Measurements from ENCODE around the gene FAM193A.

The FAM193A gene

GRCh38 chr4:2754848-2755819, 218.7 kb downstream of the FAM193A start:
- no peak for DNase-seq
- peaks cover 6% of the 10 kb centered on the region for H3K79me2 ChIP-seq (ENCODE audit: control insufficient read depth, insufficient read depth, low read length)
- peak overlapping the region; percentile 65 for H2AK5ac ChIP-seq (ENCODE audit: low read length)
- no peak overlapping the region for H4K8ac ChIP-seq (ENCODE audit: low read depth, low read length)
- no peak overlapping the region for H2BK5ac ChIP-seq (ENCODE audit: low read length)
- H3K4me3 ChIP-seq (ENCODE audit: low read length) = peak overlapping the region; percentile 70
- H3K27me3 ChIP-seq (ENCODE audit: insufficient read depth, low read length, poor library complexity) = no peaks in the 10 kb centered on the region
- H3K56ac ChIP-seq (ENCODE audit: low read length) = peak overlapping the region; percentile 96
- no peak overlapping the region for H2BK15ac ChIP-seq (replicated peaks; ENCODE audit: low read depth)
- peak overlapping the region; percentile 77 for H3K4ac ChIP-seq (ENCODE audit: low read depth, low read length)
- H3K36me3 ChIP-seq (ENCODE audit: control insufficient read depth, insufficient read depth, low read length) = no peaks in the 10 kb centered on the region
- no CpG with 5 or more reads among the region's 23 CpGs for WGBS (ENCODE audit: extremely low coverage, insufficient coverage, low lambda C conversion rate)
- peak overlapping the region; percentile 89 for H3K9ac ChIP-seq (ENCODE audit: low read length)
- H3K79me1 ChIP-seq (ENCODE audit: low read length) = peaks cover 14% of the 10 kb centered on the region
- H3K23ac ChIP-seq (ENCODE audit: low read length) = no peak overlapping the region
- H3K4me1 ChIP-seq (ENCODE audit: control insufficient read depth, low read depth, low read length) = peaks cover 5% of the 10 kb centered on the region
- H2BK120ac ChIP-seq (ENCODE audit: low read depth, low read length) = no peak overlapping the region
- H3K18ac ChIP-seq (ENCODE audit: low read length) = peak overlapping the region; percentile 23
- peak overlapping the region; percentile 92 for H3K27ac ChIP-seq (ENCODE audit: low read depth, low read length)
- no peak overlapping the region for H4K5ac ChIP-seq (ENCODE audit: low read length)
- peak overlapping the region; percentile 74 for H3K4me2 ChIP-seq (ENCODE audit: low read length)

DNA sequence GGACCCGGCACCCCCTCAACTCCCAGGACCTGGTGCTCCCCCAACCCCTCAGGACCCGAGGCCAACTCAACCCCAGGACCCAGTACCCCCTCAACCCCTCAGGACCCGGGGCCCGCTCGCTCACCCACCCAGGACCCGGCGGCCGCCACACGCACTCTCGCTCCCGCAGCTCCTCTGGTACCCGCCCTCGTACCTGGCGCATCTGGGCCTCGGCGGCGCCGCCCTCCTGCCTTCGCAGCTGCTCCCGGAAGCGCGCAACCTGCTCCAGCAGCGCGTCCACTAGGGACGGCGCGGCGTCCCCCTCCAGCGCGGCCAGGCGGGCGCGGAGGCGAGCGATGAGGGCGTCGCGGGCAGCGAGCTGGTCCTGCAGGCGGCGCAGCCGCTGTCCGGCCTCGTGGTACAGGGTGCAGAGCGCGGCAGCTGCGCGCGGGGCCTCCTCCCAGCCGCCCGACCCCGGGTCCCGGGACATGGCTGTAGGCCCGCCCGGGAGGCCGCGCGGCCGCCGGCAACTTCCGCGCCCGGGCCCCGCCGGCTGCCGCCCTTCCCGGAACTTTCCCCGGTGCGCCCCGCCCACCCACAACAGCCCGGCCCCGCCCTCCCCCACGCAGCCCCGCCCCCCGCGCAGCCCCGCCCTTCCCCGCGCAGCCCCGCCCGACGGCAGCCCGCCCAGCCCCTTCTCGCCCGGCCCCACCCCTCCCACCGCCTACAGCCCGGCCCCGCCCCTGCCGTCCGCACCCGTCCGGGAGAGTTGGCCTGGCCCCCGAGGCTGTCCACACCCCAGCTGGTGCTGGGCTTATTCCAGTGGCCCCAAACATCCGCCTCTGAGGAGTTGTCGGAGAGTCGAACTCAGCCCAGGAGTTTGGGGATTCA, 219.6 kb downstream of the FAM193A start, which contains the start of gene TNIP2:
TNIP2 (minus strand) TSS at position 516 of the 870 bp plus-strand sequence; CDS start at position 469, 47 bp downstream.
- Histone ChIP-seq H3K79me2 (ENCODE audit: control insufficient read depth, insufficient read depth, low read length) (peaks cover 6% of the 10 kb centered on the region), H4K5ac (ENCODE audit: low read length) (no peak within 1 kb of the TSS), H4K8ac (ENCODE audit: low read depth, low read length) (no peak within 1 kb of the TSS), H3K27ac (ENCODE audit: low read depth, low read length) (peak within 1 kb of the TSS; percentile 92), H2BK15ac (replicated peaks; ENCODE audit: low read depth) (no peak within 1 kb of the TSS), H2BK120ac (ENCODE audit: low read depth, low read length) (no peak within 1 kb of the TSS), H3K4ac (ENCODE audit: low read depth, low read length) (peak within 1 kb of the TSS; percentile 77), H3K36me3 (ENCODE audit: control insufficient read depth, insufficient read depth, low read length) (no peaks in the 10 kb centered on the region), H3K56ac (ENCODE audit: low read length) (peak within 1 kb of the TSS; percentile 96), H3K4me1 (ENCODE audit: control insufficient read depth, low read depth, low read length) (peaks cover 5% of the 10 kb centered on the region), H2AK5ac (ENCODE audit: low read length) (peak within 1 kb of the TSS; percentile 65), H3K27me3 (ENCODE audit: insufficient read depth, low read length, poor library complexity) (no peaks in the 10 kb centered on the region), H2BK5ac (ENCODE audit: low read length) (peak within 1 kb of the TSS; percentile 63), H3K23ac (ENCODE audit: low read length) (peak within 1 kb of the TSS; percentile 45), H3K4me2 (ENCODE audit: low read length) (peak within 1 kb of the TSS; percentile 74), H3K4me3 (ENCODE audit: low read length) (peak within 1 kb of the TSS; percentile 70), H3K79me1 (ENCODE audit: low read length) (peaks cover 10% of the 10 kb centered on the region), H3K9ac (ENCODE audit: low read length) (peak within 1 kb of the TSS; percentile 89), H3K18ac (ENCODE audit: low read length) (peak within 1 kb of the TSS; percentile 36)
- no CpG with 5 or more reads among the region's 96 CpGs for WGBS (ENCODE audit: extremely low coverage, insufficient coverage, low lambda C conversion rate)
- peak; percentile 91 for DNase-seq

DNA sequence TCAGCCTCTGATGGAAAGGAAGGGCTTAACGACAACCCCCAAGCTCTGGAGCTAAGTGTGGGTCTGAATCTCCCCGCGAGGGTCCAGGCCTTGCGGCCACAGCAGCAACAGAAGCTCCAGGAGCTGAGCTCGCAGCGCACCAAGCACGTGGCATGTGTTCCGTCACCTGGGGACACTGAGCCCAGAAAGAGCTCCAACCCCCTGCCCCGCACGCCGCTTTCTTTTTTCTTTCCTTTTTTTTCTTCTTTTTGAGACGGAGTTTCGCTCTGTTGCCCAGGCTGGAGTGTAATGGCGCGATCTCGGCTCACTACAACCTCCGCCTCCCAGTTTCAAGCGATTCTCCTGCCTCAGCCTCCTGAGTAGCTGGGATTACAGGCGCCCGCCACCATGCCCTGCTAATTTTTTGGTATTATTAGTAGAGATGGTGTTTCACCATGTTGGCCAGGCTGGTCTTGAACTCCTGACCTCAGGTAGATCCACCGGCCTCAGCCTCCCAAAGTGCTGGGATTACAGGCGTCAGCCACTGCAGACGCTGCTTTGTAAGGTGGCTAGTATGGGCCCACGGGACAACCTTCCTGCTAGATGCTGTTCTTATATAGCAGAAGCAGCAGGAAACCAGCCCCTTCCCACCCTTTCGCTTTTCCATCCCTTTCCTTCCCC, 220.4 kb downstream of the FAM193A start:
- Histone ChIP-seq H2BK15ac (replicated peaks; ENCODE audit: low read depth) (no peak overlapping the region), H3K27me3 (ENCODE audit: insufficient read depth, low read length, poor library complexity) (no peaks in the 10 kb centered on the region), H2BK120ac (ENCODE audit: low read depth, low read length) (no peak overlapping the region), H3K4ac (ENCODE audit: low read depth, low read length) (peak overlapping the region; percentile 18), H2BK5ac (ENCODE audit: low read length) (no peak overlapping the region), H4K5ac (ENCODE audit: low read length) (no peak overlapping the region), H3K36me3 (ENCODE audit: control insufficient read depth, insufficient read depth, low read length) (no peaks in the 10 kb centered on the region), H3K4me3 (ENCODE audit: low read length) (no peak overlapping the region), H3K79me2 (ENCODE audit: control insufficient read depth, insufficient read depth, low read length) (peaks cover 6% of the 10 kb centered on the region), H3K79me1 (ENCODE audit: low read length) (peaks cover 10% of the 10 kb centered on the region), H2AK5ac (ENCODE audit: low read length) (no peak overlapping the region), H4K8ac (ENCODE audit: low read depth, low read length) (no peak overlapping the region), H3K27ac (ENCODE audit: low read depth, low read length) (no peak overlapping the region), H3K9ac (ENCODE audit: low read length) (peak overlapping the region; percentile 69), H3K23ac (ENCODE audit: low read length) (no peak overlapping the region), H3K4me2 (ENCODE audit: low read length) (peak overlapping the region; percentile 48), H3K18ac (ENCODE audit: low read length) (peak overlapping the region; percentile 36), H3K56ac (ENCODE audit: low read length) (peak overlapping the region; percentile 84), H3K4me1 (ENCODE audit: control insufficient read depth, low read depth, low read length) (peaks cover 5% of the 10 kb centered on the region)
- no CpG with 5 or more reads among the region's 25 CpGs for WGBS (ENCODE audit: extremely low coverage, insufficient coverage, low lambda C conversion rate)
- no peak for DNase-seq

- no peak overlapping the region for H3K4ac ChIP-seq (ENCODE audit: low read depth, low read length)
- H2BK120ac ChIP-seq (ENCODE audit: low read depth, low read length) = no peak overlapping the region
- no peak overlapping the region for H2BK5ac ChIP-seq (ENCODE audit: low read length)
- H3K9ac ChIP-seq (ENCODE audit: low read length) = no peak overlapping the region
- H3K36me3 ChIP-seq (ENCODE audit: control insufficient read depth, insufficient read depth, low read length) = no peaks in the 10 kb centered on the region
- no CpG with 5 or more reads among the region's 3 CpGs for WGBS (ENCODE audit: extremely low coverage, insufficient coverage, low lambda C conversion rate)
- H2AK5ac ChIP-seq (ENCODE audit: low read length) = no peak overlapping the region
- H3K79me2 ChIP-seq (ENCODE audit: control insufficient read depth, insufficient read depth, low read length) = peaks cover 6% of the 10 kb centered on the region
- no peak overlapping the region for H3K18ac ChIP-seq (ENCODE audit: low read length)
- no peak overlapping the region for H4K8ac ChIP-seq (ENCODE audit: low read depth, low read length)
- DNase-seq = no peak
- no peak overlapping the region for H3K27ac ChIP-seq (ENCODE audit: low read depth, low read length)
- H3K4me2 ChIP-seq (ENCODE audit: low read length) = no peak overlapping the region
- H3K56ac ChIP-seq (ENCODE audit: low read length) = no peak overlapping the region
- H3K4me3 ChIP-seq (ENCODE audit: low read length) = no peak overlapping the region
- no peak overlapping the region for H4K5ac ChIP-seq (ENCODE audit: low read length)
- H3K4me1 ChIP-seq (ENCODE audit: control insufficient read depth, low read depth, low read length) = peaks cover 5% of the 10 kb centered on the region
- H2BK15ac ChIP-seq (replicated peaks; ENCODE audit: low read depth) = no peak overlapping the region
- peaks cover 7% of the 10 kb centered on the region for H3K79me1 ChIP-seq (ENCODE audit: low read length)
- no peak overlapping the region for H3K23ac ChIP-seq (ENCODE audit: low read length)
- H3K27me3 ChIP-seq (ENCODE audit: insufficient read depth, low read length, poor library complexity) = no peaks in the 10 kb centered on the region
Observed at GRCh38 chr4:2757426-2757825, 221.0 kb downstream of the FAM193A start.

GRCh38 chr4:2761035-2761923, 224.8 kb downstream of the FAM193A start:
- H2BK15ac ChIP-seq (replicated peaks; ENCODE audit: low read depth) = no peak overlapping the region
- H3K27ac ChIP-seq (ENCODE audit: low read depth, low read length) = no peak overlapping the region
- no peak overlapping the region for H3K18ac ChIP-seq (ENCODE audit: low read length)
- no peak overlapping the region for H2BK5ac ChIP-seq (ENCODE audit: low read length)
- no peaks in the 10 kb centered on the region for H3K79me2 ChIP-seq (ENCODE audit: control insufficient read depth, insufficient read depth, low read length)
- H4K5ac ChIP-seq (ENCODE audit: low read length) = no peak overlapping the region
- H3K27me3 ChIP-seq (ENCODE audit: insufficient read depth, low read length, poor library complexity) = no peaks in the 10 kb centered on the region
- H2BK120ac ChIP-seq (ENCODE audit: low read depth, low read length) = no peak overlapping the region
- H2AK5ac ChIP-seq (ENCODE audit: low read length) = no peak overlapping the region
- no peaks in the 10 kb centered on the region for H3K79me1 ChIP-seq (ENCODE audit: low read length)
- no peak overlapping the region for H3K23ac ChIP-seq (ENCODE audit: low read length)
- no peak overlapping the region for H4K8ac ChIP-seq (ENCODE audit: low read depth, low read length)
- H3K4me2 ChIP-seq (ENCODE audit: low read length) = no peak overlapping the region
- no peak overlapping the region for H3K4ac ChIP-seq (ENCODE audit: low read depth, low read length)
- no peak overlapping the region for H3K9ac ChIP-seq (ENCODE audit: low read length)
- no peak overlapping the region for H3K4me3 ChIP-seq (ENCODE audit: low read length)
- H3K4me1 ChIP-seq (ENCODE audit: control insufficient read depth, low read depth, low read length) = peaks cover 2% of the 10 kb centered on the region
- DNase-seq = peak; percentile 41
- H3K36me3 ChIP-seq (ENCODE audit: control insufficient read depth, insufficient read depth, low read length) = no peaks in the 10 kb centered on the region
- H3K56ac ChIP-seq (ENCODE audit: low read length) = peak overlapping the region; percentile 25
- WGBS (ENCODE audit: extremely low coverage, insufficient coverage, low lambda C conversion rate) = no CpG with 5 or more reads among the region's 14 CpGs

All from mesendoderm (in vitro differentiated cells).